Measurements from ENCODE around the gene COL6A1. TPM values are rescaled to one million over a fixed set of nuclear protein-coding genes. Genes with fewer than 3 reads are reported as not detected.

COL6A1 gene
- total and polyA plus RNA-seq, 12 donors: 71.9 to 388 (median 143) TPM

- intact Hi-C loops (cut with DNase I): loop anchor here in 9 of 10 donors (2.0 to 10.0 kb wide), 11 partner anchors 96 to 484 kb away; partner anchors contain the start of genes COL6A2 (in 4 of the 9), DIP2A (in 1 of the 9) and LSS (in 1 of the 9)
- DNase-seq (peak; percentile 67 to 83), ATAC-seq (peak; percentile 26 to 70 (median 48))
- H3K4me3 ChIP-seq: no peak overlapping the region
- H3K27me3 ChIP-seq: peaks cover 0 to 45% (median 0%) of the 10 kb centered on the region in 7 donors
- H3K36me3 ChIP-seq: no peaks in the 10 kb centered on the region
- WGBS, 2 donors: 34 to 38% methylated on average over 24 to 25 of the region's 25 CpGs
- H3K9me3 ChIP-seq: no peaks in the 10 kb centered on the region
- H3K4me1 ChIP-seq: peaks cover 21 to 59% (median 54%) of the 10 kb centered on the region in 9 donors
- peak overlapping the region; percentile 93 to 99 (median 97) for H3K27ac ChIP-seq
- TF ChIP-seq CTCF (IDR thresholded peaks at IDR 0.05): peak; percentile 86 to 99 (median 96)
Measured at GRCh38 chr21:45970674-45971615, 10.6 kb upstream of the COL6A1 start.

- Histone ChIP-seq H3K36me3 (no peaks in the 10 kb centered on the region), H3K4me3 (peak overlapping the region in 5 of 10 donors; percentile 56 to 62 (median 58)), H3K4me1 (peaks cover 21 to 66% (median 55%) of the 10 kb centered on the region in 9 donors), H3K27me3 (peaks cover 0 to 52% (median 0%) of the 10 kb centered on the region in 7 donors), H3K9me3 (no peaks in the 10 kb centered on the region), H3K27ac (peak overlapping the region; percentile 93 to 99 (median 97))
- TF ChIP-seq CTCF (IDR thresholded peaks at IDR 0.05): no peak
- intact Hi-C loops (cut with DNase I): loop anchor here (2.0 to 10.0 kb wide), 11 partner anchors 96 to 483 kb away; partner anchors contain the start of genes COL6A2 (in 9 of the 10), DIP2A (in 1 of the 10) and LSS (in 1 of the 10)
- DNase-seq: peak; percentile 72 to 76
- 39 to 50% methylated on average over 19 to 20 of the region's 20 CpGs for WGBS, 2 donors
- ATAC-seq: peak; percentile 34 to 50 (median 42)
Measured at GRCh38 chr21:45971616-45972352, 9.8 kb upstream of the COL6A1 start.

GRCh38 chr21:45972353-45972715 is 9.2 kb upstream of the COL6A1 start:
- DNase-seq (peak in 1 of 2 donors; percentile 60), ATAC-seq (peak in 6 of 8 donors; percentile 1 to 12 (median 7))
- H3K9me3 ChIP-seq: no peaks in the 10 kb centered on the region
- H3K4me1 ChIP-seq: peaks cover 21 to 70% (median 55%) of the 10 kb centered on the region in 9 donors
- 33 to 43% methylated on average over 19 of the region's 19 CpGs for WGBS, 2 donors
- peak overlapping the region; percentile 27 to 62 (median 55) for H3K4me3 ChIP-seq
- intact Hi-C loops (cut with DNase I): loop anchor here in 9 of 10 donors (2.0 to 10.0 kb wide), 10 partner anchors 95 to 482 kb away; partner anchors contain the start of genes COL6A2 (in 8 of the 9), DIP2A (in 1 of the 9) and LSS (in 1 of the 9)
- peak overlapping the region; percentile 93 to 99 (median 97) for H3K27ac ChIP-seq
- no peak for TF ChIP-seq CTCF (IDR thresholded peaks at IDR 0.05)
- H3K36me3 ChIP-seq: no peaks in the 10 kb centered on the region
- peaks cover 0 to 54% (median 0%) of the 10 kb centered on the region in 7 donors for H3K27me3 ChIP-seq

Measured in heart right ventricle (tissue), 16 donors.